ENCODE results near the gene CYSTM1.
"Not testable (repeated sequence)": the region's sequence is repeated elsewhere in the genome, so short reads cannot be mapped to it uniquely, and the experiment has no call there.

Gene CYSTM1

DNA sequence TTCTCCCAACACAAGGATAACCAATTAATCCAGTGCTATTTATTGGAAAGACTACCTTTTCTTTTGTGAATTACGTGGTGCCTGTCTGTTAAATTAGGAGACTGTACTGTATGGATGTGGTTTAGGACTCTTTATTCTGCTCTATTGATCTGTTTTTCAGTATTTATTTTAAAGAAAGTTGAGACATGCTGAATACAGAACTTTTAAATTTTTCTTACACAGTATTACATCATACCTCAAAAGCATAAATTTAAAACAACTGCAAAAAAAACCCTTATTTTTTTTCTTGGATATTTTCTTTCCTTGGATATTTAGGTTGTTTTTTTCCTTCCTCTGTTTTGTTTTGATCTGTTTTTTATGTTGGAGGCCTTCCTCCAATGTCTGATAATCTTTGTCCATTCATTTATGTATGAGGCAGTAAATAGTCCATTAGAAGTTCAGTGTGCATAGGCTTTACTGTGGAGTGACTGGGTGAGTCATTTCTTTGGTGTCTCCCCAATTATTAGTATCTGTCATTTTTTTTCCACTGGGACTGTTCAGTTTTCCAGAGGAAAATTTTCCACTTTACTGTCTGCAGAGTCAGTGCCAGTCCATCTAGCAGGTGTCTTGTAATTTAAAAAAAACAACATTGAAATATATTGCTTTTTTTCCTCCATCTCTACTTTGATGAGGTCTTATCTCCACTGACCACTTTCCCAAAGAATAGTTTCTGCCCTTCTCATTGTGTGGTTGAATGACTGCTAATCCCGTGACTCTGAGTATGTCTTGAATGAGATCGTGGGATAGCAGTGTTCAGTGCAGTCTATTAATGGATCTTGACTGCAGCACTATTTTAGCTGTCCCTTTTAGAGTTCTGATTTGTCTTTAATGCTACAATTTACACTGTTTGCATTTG, 15.2 kb downstream of the CYSTM1 start:
- Histone ChIP-seq H2AFZ (ENCODE audit: low read depth, low read length) (peak overlapping the region; percentile 32), H3K4me3 (ENCODE audit: low read length) (no peak overlapping the region), H3K4me1 (ENCODE audit: insufficient read depth, low read length) (peaks cover 19% of the 10 kb centered on the region), H3K9me3 (ENCODE audit: low read length) (no peaks in the 10 kb centered on the region), H3K36me3 (ENCODE audit: insufficient read depth, low read length) (no peaks in the 10 kb centered on the region), H3K27me3 (ENCODE audit: insufficient read depth, low read length) (no peaks in the 10 kb centered on the region)

DNA sequence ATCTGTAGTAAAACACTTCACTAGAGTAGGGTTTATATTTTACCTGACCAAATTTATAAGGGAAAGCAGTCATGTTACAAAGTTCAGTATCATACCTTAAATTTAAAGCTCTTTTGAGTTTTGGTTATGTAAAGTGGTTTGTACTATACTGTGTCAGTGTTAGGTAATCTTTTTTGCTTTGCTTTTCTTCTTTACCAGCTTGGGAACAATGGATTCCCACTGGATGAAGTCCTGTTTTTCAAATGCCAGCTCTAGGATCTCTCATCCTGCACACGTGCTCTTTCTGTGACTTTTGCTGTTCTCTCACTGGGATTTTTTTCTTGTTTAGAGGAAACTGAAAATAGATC, 15.9 kb downstream of the CYSTM1 start:
- H2AFZ ChIP-seq (ENCODE audit: low read depth, low read length): peak overlapping the region; percentile 32
- H3K36me3 ChIP-seq (ENCODE audit: insufficient read depth, low read length): no peaks in the 10 kb centered on the region
- no peak overlapping the region for H3K4me3 ChIP-seq (ENCODE audit: low read length)
- H3K27me3 ChIP-seq (ENCODE audit: insufficient read depth, low read length): no peaks in the 10 kb centered on the region
- no peaks in the 10 kb centered on the region for H3K9me3 ChIP-seq (ENCODE audit: low read length)
- H3K4me1 ChIP-seq (ENCODE audit: insufficient read depth, low read length): peaks cover 19% of the 10 kb centered on the region

DNA sequence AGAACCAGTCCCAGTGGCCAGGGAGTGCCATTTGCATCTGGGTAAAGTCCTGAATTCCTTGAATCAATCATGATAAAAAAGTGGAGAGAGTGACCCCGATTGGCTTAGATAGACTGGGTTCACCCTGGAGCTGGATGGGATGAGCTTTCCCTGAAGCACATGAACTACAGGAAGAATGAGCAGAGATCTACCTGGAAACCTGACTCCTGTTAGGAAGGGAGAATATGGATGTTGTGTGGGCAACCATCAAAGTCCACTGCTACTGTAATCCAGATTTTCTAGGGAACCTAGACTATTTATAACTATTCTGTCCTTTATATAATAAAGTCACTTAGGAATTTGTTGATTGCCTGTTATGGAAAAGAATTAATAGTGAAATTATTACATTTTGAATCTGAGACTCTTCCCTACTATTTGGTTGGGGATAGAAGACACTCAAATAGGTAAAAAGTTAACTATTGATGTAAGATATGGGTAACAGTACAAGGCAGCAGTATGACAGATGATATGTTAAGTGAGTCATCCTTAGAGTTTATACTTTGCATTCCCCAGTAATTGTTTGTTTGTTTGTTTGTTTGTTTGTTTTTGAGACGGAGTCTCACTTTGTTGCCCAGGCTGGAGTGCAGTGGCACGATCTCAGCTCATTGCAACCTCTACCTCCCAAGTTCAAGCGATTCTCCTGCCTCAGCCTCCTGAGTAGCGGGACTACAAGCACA, 17.9 kb downstream of the CYSTM1 start:
- H3K36me3 ChIP-seq (ENCODE audit: insufficient read depth, low read length): no peaks in the 10 kb centered on the region
- H3K4me1 ChIP-seq (ENCODE audit: insufficient read depth, low read length): peaks cover 19% of the 10 kb centered on the region
- H3K4me3 ChIP-seq (ENCODE audit: low read length): no peak overlapping the region
- H3K27me3 ChIP-seq (ENCODE audit: insufficient read depth, low read length): no peaks in the 10 kb centered on the region
- no peaks in the 10 kb centered on the region for H3K9me3 ChIP-seq (ENCODE audit: low read length)
- H2AFZ ChIP-seq (ENCODE audit: low read depth, low read length): no peak overlapping the region

DNA sequence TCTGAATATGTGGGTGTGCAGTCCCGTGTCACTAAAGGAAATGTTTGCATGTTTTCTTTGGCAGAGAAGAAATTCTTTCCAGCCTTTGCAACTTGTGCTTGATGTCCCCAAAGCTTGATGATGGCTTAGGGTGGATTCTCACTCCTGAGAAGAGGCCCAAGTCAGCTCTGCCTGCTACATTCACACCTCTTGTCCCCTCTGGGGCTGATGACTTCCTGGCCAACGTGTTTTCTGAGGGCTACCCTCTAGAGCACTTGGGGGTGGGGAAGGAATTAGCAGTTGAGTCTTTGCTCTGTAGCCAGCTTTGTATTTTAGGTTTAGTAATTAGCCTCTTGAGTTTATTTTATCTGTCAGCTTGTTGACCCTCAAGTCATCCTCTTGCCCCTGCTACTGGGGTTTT, 19.7 kb downstream of the CYSTM1 start:
- H3K9me3 ChIP-seq (ENCODE audit: low read length): no peaks in the 10 kb centered on the region
- no peak overlapping the region for H2AFZ ChIP-seq (ENCODE audit: low read depth, low read length)
- no peaks in the 10 kb centered on the region for H3K36me3 ChIP-seq (ENCODE audit: insufficient read depth, low read length)
- peaks cover 19% of the 10 kb centered on the region for H3K4me1 ChIP-seq (ENCODE audit: insufficient read depth, low read length)
- no peaks in the 10 kb centered on the region for H3K27me3 ChIP-seq (ENCODE audit: insufficient read depth, low read length)
- H3K4me3 ChIP-seq (ENCODE audit: low read length): no peak overlapping the region

DNA sequence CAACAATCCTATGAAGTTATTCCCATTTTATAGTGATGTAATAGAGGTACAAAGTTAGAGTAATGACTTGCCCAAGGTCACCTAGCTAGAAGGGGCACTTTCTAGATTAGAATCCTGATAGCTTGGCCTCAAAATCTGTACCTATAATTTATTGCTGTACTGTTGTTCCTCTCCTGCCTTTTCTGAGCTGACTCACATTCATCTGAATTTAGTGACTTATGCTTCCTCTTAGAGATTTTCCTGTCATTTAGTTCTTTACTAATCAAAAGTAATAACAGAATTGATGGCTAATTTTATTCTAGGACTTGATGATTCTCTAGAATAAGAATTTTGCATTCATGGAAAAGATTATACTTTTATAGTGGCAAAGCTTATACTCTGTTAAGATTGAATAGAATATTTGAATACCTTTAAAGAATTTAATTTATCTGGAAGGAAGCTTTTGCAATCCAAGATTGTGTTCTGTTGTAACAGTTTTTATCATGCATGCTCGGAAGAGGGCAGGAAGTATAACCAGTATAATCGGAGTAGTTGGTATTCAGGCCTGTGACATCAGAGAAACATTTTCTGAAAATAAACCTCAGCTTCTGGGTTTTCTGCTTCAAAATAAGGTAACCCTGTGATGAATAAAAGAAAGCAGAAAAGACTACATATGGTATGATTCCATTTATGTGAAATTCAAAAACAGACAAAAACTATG, 21.3 kb downstream of the CYSTM1 start:
- Histone ChIP-seq H2AFZ (ENCODE audit: low read depth, low read length) (no peak overlapping the region), H3K36me3 (ENCODE audit: insufficient read depth, low read length) (no peaks in the 10 kb centered on the region)

DNA sequence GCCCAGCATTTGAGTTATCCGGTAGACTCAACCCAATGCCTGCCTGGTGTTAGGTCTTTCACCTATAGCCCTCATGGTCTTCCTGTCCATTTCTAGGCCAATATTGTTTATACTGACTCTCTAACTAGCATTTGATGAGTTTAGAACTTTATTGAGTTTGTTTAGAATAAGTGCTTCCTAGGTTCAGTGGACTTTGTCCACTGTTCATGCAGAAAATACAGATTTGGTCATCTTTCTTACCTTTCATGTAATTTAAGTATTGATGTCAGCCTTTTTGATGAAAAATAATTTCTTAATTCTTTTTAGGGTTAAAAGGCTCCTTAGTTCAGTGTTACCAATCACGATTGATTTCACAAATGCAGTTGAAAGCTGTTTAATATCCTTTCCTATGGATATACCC, 22.0 kb downstream of the CYSTM1 start:
- no peak overlapping the region for H2AFZ ChIP-seq (ENCODE audit: low read depth, low read length)
- H3K27me3 ChIP-seq (ENCODE audit: insufficient read depth, low read length): no peaks in the 10 kb centered on the region
- H3K36me3 ChIP-seq (ENCODE audit: insufficient read depth, low read length): no peaks in the 10 kb centered on the region
- H3K4me3 ChIP-seq (ENCODE audit: low read length): no peak overlapping the region
- peaks cover under 1% of the 10 kb centered on the region for H3K4me1 ChIP-seq (ENCODE audit: insufficient read depth, low read length)
- H3K9me3 ChIP-seq (ENCODE audit: low read length): no peaks in the 10 kb centered on the region

More for the DNA sequence above, 21.3 kb downstream of the CYSTM1 start:
- H3K9me3 ChIP-seq (ENCODE audit: low read length): no peaks in the 10 kb centered on the region
- H3K4me3 ChIP-seq (ENCODE audit: low read length): no peak overlapping the region
- peaks cover 8% of the 10 kb centered on the region for H3K4me1 ChIP-seq (ENCODE audit: insufficient read depth, low read length)
- H3K27me3 ChIP-seq (ENCODE audit: insufficient read depth, low read length): no peaks in the 10 kb centered on the region

DNA sequence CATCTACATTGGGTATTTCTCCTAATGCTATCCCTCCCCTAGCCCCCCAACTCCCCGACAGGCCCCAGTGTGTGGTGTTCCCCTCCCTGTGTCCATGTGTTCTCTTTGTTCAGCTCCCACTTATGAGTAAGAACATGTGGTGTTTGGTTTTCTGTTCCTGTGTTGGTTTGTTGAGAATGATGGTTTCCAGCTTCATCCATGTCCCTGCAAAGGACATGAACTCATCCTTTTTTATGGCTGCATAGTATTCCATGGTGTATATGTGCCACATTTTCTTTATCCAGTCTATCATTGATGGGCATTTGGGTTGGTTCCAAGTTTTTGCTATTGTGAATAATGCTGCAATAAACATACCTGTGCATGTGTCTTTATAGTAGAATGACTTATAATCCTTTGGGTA, 23.9 kb downstream of the CYSTM1 start:
- H3K27me3 ChIP-seq (ENCODE audit: insufficient read depth, low read length); H3K4me3 ChIP-seq (ENCODE audit: low read length); H3K36me3 ChIP-seq (ENCODE audit: insufficient read depth, low read length); H3K9me3 ChIP-seq (ENCODE audit: low read length); H2AFZ ChIP-seq (ENCODE audit: low read depth, low read length); H3K4me1 ChIP-seq (ENCODE audit: insufficient read depth, low read length): not testable (repeated sequence)

DNA sequence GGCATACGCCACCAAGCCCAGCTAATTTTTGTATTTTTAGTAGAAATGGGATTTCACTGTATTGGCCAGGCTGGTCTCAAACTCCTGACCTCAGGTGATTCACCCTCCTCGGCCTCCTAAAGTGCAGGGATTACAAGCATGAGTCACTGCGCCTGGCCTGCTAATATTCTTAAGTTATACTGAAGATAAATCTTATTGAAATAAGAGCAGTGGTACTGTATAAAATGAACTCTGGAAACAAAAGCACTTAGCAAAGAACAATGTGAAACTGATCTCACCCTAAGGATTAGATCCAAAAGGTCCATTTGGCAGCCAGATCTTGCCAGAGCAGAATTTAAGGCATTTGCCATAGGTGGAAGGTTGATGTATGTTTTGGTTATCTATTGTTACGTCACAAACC, 27.1 kb downstream of the CYSTM1 start:
- Histone ChIP-seq H3K4me3 (ENCODE audit: low read length) (no peak overlapping the region), H3K4me1 (ENCODE audit: insufficient read depth, low read length) (peaks cover 4% of the 10 kb centered on the region), H3K27me3 (ENCODE audit: insufficient read depth, low read length) (no peaks in the 10 kb centered on the region), H2AFZ (ENCODE audit: low read depth, low read length) (no peak overlapping the region), H3K9me3 (ENCODE audit: low read length) (no peaks in the 10 kb centered on the region), H3K36me3 (ENCODE audit: insufficient read depth, low read length) (no peaks in the 10 kb centered on the region)

DNA sequence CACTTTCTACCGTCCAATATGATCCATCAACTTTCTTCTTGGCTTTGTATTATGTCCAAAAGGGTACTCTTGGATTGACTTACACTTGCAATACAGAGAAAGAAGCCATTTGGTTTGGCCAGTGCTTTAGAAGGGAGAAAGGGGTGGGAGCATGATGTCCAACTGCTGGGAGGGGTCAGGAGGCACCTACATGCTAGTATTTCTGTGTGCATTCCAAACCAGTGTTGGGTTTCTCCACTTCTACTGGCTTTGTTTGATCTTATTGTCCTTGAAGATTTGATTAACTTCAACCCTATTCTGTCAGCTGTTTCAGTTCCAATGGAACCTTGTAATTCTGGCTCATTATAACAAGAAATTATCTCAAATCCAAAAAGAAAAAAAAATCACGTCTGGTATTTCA, 27.6 kb downstream of the CYSTM1 start:
- Histone ChIP-seq H3K4me3 (ENCODE audit: low read length) (no peak overlapping the region), H3K9me3 (ENCODE audit: low read length) (no peaks in the 10 kb centered on the region), H2AFZ (ENCODE audit: low read depth, low read length) (no peak overlapping the region), H3K27me3 (ENCODE audit: insufficient read depth, low read length) (no peaks in the 10 kb centered on the region), H3K36me3 (ENCODE audit: insufficient read depth, low read length) (no peaks in the 10 kb centered on the region), H3K4me1 (ENCODE audit: insufficient read depth, low read length) (peaks cover 4% of the 10 kb centered on the region)

DNA sequence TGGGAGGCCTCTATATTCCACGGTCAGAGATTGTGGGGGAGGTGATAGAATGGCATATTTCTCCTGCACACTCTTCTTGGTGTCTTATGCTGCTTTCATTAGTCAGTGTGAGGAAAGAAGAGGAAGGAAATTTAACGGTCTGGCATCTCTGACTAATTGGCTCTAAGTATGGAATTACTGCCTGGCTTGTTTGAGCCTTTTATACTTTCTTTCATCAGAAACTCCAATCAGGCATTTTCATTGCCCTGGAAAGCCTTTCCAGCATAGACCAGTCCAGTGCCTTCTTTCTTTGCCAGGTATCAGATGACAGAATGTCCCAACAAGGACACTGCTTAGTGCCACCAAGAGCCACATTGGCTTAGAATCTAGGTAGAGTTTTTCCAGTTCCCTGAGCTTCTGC, 30.2 kb downstream of the CYSTM1 start:
- no peak overlapping the region for H3K4me3 ChIP-seq (ENCODE audit: low read length)
- peaks cover 4% of the 10 kb centered on the region for H3K4me1 ChIP-seq (ENCODE audit: insufficient read depth, low read length)
- no peaks in the 10 kb centered on the region for H3K27me3 ChIP-seq (ENCODE audit: insufficient read depth, low read length)
- H3K36me3 ChIP-seq (ENCODE audit: insufficient read depth, low read length): no peaks in the 10 kb centered on the region
- no peaks in the 10 kb centered on the region for H3K9me3 ChIP-seq (ENCODE audit: low read length)
- H2AFZ ChIP-seq (ENCODE audit: low read depth, low read length): no peak overlapping the region

DNA sequence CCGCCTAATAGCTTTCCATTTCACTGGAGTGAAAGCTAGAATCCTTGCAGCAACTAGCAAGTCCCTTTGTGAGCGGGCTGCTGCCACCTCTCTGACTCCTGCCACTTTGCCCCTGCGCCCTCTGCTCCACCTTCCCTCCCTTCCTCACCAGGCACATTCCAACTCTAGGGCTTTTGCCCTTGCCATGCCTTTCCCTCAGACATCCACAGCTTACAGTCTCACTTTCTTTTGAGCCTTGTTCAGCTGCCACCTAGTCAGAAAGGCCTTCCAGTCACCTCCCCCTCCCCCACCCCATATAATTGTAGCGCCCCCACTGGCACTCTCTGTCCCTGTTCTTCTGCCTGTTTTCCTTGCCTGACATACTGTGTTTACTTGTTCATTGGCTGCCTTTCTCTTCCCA, 31.0 kb downstream of the CYSTM1 start:
- Histone ChIP-seq H3K9me3 (ENCODE audit: low read length) (no peaks in the 10 kb centered on the region), H3K4me1 (ENCODE audit: insufficient read depth, low read length) (peaks cover 4% of the 10 kb centered on the region), H3K36me3 (ENCODE audit: insufficient read depth, low read length) (no peaks in the 10 kb centered on the region), H3K27me3 (ENCODE audit: insufficient read depth, low read length) (no peaks in the 10 kb centered on the region), H3K4me3 (ENCODE audit: low read length) (no peak overlapping the region), H2AFZ (ENCODE audit: low read depth, low read length) (no peak overlapping the region)

DNA sequence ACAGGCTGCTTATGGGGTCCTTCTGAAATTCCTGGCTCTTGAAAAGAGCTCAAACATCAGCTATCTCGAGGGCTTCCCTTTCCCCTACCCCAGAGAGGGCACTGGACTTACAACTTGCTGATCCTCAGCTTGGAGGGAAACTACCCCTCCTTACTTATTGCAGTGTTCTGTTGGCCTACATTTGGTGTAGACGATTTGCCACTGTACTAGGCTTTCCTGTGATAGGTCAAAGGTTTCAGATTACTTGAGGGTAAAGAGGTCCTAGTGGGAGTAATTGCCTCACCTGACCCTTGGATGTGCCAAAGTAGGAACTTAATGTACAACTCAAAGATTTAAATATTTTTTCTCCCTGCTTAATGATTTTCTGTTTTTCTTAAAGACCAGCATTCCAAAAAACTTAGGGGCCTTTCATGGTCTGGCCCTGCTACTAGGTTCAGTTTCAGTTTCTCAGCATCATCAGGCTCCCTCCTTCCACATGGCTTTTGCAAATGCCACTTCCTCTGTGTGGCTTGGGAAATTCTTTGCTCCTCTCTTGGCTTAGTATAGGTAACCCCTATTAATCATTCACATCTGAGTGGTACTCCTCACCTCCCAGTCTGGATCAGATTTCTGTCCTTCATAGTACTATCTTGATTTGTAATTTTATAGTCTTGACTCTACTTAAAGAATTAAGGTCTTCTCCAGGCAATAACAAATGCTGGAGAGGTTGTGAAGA, 32.4 kb downstream of the CYSTM1 start:
- H2AFZ ChIP-seq (ENCODE audit: low read depth, low read length): no peak overlapping the region
- peaks cover 4% of the 10 kb centered on the region for H3K4me1 ChIP-seq (ENCODE audit: insufficient read depth, low read length)
- H3K27me3 ChIP-seq (ENCODE audit: insufficient read depth, low read length): no peaks in the 10 kb centered on the region
- H3K9me3 ChIP-seq (ENCODE audit: low read length): no peaks in the 10 kb centered on the region
- no peak overlapping the region for H3K4me3 ChIP-seq (ENCODE audit: low read length)
- H3K36me3 ChIP-seq (ENCODE audit: insufficient read depth, low read length): no peaks in the 10 kb centered on the region

DNA sequence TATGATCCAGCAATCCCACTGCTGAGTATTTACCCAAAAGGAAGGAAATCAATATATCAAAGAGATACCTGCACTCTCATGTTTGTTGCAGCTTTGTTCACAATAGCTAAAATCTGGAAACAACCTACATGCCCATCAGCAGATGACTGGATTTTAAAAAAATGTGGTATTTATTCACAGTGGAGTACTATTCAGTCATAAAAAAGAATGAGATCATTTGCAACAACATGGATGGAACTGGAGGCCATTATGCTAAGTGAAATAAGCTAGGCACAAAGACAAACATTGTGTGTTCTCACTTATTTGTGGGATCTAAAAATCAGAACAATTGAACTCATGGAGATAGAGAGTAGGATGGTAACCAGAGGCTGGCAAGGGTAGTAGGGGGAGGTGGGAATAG, 33.1 kb downstream of the CYSTM1 start:
- Histone ChIP-seq H3K9me3 (ENCODE audit: low read length) (no peaks in the 10 kb centered on the region), H2AFZ (ENCODE audit: low read depth, low read length) (no peak overlapping the region), H3K4me1 (ENCODE audit: insufficient read depth, low read length) (peaks cover 4% of the 10 kb centered on the region), H3K4me3 (ENCODE audit: low read length) (no peak overlapping the region), H3K27me3 (ENCODE audit: insufficient read depth, low read length) (no peaks in the 10 kb centered on the region), H3K36me3 (ENCODE audit: insufficient read depth, low read length) (no peaks in the 10 kb centered on the region)
